ENCODE measurements around the gene CADM2.
"Not testable (repeated sequence)": the region's sequence is repeated elsewhere in the genome, so short reads cannot be mapped to it uniquely, and the experiment has no call there.

The CADM2 gene

DNA sequence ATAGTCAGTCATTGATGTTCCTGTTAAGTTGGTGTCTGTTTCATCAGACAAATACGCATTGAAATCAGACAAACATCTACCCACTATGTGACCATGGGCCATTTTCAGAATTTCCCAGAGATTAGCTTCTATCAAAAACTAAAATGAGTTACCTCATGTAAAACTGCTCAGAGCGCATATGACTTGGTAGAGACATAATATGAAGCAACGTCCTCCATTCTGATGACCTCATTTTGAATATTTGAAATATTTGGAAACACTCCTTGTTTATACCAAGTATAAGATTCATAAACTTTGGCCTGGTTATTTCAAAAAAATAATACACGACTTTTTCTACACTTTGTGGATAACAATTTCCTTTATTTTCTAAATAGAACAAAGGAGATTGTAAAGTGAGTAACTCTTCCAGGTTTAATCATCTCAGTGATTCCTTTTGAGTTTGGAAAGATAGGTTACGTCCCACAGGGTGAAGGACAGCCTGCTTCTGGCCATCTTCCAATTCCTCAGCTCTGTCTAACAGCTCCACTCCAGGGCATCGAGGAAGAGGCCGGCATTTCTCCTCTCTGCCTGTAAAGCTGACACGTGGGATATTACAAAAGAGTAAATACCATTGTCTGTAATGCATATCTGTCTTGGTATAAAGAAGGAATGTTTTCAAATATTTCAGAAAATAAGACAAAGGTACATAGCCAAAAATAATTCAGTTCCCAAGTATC lies 122.6 kb downstream of the CADM2 start:
- no peak for DNase-seq

DNA sequence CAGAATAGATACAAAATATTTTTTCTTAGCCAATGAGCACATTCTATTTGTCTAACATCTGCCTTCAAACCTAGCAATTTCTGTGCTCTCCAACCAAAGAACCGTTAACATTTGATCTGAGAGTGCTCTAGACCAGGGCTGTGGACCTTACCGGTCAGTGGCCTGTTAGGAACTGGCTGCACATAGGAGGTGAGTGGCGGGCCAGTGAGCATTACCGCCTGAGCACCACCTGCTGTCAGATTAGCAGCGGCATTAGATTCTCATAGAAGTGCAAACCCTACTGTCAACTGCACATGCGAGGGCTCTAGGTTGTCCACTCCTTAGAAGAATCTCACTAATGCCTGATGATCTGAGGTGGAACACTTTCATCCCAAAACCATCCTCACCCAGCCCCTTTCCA lies 131.7 kb downstream of the CADM2 start:
- DNase-seq, result no peak

DNA sequence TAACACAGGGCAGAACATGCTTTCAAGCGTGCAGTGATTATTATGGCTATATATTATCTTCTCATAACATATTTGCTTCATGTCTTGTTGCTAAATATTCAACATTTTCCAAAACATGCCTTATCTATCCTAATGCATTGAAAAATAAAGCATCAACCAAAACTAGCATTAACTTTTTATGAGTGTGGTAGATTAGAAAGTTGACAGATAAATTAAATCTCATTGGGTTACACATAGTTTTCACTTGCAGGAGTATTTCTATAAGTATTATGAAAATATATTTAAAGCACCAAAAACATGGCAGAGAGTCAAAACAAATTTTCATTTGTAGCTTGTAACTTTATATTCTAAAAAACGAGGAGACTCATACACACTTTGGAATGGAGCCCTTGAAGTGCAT lies 141.5 kb downstream of the CADM2 start:
- DNase-seq, result no peak

DNA sequence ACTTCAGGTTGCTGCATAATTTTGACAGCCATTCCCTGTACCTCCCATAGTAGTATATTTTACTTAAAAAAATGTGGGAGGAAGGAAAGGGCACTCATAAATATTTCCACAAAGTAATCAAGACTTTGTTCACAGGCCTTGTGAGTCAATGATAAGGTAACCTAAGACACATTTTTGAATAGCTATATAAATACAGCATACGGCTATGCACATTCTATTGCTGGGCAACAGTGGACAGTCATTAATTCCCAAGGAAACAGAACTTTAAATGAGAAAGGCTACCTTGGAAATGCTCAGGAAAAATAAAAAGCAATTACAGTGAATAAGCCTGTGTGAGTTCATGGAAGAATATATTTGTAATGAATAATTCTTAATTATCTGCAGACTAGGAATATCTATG lies 144.0 kb downstream of the CADM2 start:
- DNase-seq, result no peak

DNA sequence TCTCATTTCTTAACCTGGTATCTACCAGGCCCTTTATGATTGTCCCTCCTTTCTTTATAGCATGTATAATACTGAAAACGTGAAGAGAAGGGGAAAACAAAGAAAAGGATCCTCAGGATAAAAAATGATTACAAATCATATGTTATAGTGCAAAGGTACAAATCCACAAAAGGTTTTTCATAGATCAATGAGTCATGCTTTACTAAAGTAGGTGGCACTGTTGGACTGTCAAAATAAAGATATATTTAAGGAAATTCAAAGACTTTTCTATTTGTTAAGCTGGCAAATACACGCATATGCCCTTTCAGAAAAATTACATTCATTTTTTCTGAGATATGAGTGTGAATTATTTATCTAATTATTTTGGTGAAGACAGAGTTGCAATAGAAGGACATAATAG lies 151.6 kb downstream of the CADM2 start:
- no peak for DNase-seq

DNA sequence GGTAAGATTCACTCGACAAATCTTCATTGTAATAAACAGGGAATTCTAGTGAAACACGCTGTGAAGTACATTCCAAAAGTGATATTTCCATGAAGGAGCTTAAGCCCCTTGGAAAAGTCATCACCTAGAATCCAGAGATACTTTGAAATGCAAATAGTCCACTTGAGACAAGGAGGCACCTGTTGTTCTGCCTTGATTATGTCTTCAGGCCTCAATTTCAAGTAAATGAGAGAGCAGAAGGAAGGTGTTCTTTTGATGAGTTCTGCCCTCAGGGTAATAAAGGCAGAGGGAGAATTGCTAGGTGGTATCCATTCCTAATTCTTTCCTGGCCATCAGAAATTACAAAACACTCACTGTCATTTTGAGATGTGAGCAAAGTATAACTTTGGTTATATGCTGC lies 162.1 kb downstream of the CADM2 start:
- no peak for DNase-seq

DNA sequence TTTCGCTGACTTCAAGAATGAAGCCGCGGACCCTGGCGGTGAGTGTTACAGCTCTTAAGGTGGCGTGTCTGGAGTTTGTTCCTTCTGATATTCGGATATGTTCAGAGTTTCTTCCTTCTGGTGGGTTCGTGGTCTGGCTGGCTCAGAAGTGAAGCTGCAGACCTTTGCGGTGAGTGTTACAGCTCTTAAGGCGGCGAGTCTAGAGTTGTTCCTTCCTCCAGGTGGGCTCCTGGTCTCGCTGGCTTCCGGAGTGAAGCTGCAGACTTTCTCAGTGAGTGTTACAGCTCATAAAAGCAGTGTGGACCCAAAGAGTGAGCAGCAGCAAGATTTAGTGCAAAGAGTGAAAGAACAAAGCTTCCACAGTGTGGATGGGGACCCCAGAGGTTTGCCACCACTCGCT lies 174.1 kb downstream of the CADM2 start:
- DNase-seq, result not testable (repeated sequence)

DNA sequence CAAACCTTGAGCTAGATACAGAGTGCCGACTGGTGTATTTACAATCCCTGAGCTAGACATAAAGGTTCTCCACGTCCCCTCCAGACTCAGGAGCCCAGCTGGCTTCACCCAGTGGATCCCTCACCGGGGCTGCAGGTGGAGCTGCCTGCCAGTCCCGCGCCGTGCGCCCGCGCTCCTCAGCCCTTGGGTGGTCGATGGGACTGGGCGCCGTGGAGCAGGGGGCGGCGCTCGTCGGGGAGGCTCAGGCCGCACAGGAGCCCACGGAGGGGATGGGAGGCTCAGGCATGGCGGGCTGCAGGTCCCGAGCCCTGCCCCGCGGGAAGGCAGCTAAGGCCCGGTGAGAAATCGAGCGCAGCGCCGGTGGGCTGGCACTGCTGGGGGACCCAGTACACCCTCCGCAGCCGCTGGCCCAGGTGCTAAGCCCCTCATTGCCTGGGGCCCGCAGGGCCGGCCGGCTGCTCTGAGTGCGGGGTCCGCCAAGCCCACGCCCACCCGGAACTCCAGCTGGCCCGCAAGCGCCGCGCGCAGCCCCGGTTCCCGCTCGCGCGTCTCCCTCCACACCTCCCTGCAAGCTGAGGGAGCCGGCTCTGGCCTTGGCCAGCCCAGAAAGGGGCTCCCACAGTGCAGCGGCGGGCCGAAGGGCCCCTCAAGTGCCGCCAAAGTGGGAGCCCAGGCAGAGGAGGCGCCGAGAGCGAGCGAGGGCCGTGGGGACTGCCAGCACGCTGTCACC lies 175.1 kb downstream of the CADM2 start:
- DNase-seq, result not testable (repeated sequence)

DNA sequence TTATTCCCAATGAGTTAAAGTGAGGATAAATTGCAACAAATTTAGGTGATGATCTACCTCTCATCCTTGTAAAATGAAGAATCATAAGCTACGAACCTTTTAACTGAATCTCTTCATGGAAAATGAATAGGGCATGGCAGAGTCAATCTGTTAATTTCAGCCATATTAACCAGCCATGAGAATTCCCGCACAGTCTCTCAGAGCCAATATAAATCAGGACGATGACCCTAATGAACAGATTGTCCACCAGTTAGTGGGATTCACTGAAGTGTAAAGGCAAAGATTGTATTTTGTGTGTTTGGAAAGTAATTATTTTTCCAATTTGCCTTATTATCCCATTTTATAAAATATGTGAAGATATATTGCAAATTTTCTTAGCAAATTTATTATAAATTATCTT lies 183.8 kb downstream of the CADM2 start:
- DNase-seq, result no peak

DNA sequence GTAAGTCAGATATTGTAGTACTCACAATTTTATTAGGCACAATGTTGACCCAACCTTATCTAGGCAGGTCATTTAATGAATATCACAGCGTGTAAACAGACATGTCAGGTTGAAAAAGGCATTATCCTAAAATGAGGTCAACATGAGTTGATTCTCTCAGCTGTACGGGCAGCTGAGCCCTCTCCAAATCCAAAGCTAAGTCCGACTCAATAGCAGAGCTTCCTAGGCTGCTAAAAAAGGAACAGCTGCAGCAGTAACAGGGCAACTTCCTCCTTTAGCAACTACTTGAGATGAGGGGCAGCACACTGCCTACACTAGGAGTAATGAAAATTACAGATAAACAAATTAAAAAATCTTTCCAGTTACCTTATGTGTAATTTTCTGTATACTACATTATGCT lies 189.2 kb downstream of the CADM2 start:
- no peak for DNase-seq

DNA sequence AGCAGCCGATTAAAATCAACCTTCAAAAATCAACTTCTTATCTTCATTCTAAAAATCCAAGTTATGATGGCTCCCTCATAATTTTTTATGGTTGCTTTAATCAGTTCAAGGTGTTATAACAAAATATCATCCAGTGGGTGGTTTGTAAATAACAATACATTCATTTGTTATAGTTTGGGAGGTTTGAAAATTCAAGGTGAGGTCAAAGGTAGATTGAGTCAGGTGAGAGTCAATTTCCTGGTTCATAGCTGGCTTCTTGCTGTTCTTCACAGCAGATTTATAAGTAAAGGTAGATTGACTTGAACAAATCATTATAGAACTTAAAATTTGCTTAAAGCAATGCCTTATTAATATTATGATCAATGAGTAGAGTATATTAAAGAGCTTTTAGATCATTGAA lies 192.8 kb downstream of the CADM2 start:
- DNase-seq, result no peak

DNA sequence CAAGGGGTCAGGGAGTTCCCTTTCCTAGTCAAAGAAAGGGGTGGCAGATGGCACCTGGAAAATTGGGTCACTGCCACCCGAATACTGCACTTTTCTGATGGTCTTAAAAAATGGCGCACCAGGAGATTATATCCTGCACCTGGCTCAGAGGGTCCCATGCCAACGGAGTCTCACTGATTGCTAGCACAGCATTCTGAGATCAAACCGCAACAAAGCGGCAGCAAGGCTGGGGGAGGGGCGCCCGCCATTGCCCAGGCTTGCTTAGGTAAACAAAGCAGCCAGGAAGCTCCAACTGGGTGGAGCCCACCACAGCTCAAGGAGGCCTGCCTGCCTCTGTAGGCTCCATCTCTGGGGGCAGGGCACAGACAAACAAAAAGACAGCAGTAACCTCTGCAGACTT lies 194.5 kb downstream of the CADM2 start:
- not testable (repeated sequence) for DNase-seq

DNA sequence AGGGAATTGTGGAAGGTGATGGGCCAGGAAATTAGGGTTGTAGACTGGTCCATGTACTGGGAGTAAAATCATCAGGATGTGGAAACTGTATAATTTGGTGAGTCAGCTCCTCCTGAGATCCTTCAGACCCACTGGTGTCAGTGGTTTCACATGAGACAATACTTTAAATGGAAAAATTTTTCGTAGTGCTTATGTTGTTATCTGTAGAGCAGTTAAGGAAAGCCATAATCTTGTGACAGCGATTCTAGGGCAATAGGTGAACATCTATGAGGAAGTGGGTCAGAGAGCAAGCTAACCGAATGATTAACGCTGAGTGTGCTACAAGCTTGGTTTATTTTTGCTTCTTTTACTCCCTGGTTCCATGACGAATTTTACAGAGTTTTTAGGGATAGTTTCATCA lies 200.6 kb downstream of the CADM2 start:
- DNase-seq, result no peak

DNA sequence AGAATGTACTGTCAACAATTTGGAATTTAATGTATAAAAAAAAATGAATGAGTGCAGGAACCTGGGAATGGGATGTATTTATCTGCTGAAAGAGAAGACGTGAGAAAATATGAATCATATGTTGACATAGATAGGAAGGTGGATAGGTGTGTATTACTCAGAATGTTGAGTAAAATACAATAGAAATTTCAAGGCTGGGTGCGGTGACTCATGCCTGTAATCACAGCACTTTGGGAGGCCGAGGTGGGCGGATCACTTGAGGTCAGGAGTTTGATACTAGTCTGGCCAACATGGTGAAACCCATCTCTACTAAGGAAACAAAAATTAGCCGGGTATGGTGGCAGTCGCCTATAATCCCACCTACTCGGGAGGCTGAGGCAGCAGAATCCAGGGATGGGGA lies 202.8 kb downstream of the CADM2 start:
- DNase-seq, result no peak

DNA sequence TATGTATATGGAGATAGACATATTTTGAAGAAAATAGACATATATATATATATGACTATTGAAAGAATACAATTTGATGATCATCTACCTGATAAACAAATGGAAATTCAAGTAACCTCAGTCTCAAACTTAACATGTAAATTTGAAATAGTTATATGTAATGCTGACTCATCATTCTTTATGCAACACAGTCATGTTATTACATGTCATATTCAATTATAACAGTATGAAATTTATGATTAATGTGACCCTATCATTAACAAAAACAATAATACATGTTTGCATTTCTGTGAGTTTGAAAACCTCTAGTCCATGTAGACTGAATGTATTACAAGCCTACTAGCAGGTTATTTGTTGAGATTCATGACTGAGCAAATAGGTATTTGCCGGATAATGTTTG lies 204.1 kb downstream of the CADM2 start:
- no peak for DNase-seq

DNA sequence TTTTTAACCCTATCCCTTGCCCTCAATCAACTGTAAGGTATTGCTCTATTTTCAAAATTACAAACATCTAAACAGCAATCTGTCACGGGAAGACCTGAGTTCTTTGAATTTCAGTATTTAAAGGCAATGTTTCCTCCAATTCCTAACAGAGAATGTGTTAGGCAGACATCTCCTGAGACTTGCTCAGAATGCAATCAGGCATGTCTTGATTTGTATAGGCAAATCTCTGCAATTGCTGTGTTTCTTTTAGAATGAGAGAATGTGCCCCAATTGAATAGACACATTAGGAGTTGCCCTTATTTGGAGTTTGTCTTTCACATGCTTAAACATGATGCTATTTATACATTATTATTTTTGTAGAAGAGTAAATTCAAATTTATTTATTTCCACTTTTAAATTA lies 205.6 kb downstream of the CADM2 start:
- DNase-seq, result no peak

DNA sequence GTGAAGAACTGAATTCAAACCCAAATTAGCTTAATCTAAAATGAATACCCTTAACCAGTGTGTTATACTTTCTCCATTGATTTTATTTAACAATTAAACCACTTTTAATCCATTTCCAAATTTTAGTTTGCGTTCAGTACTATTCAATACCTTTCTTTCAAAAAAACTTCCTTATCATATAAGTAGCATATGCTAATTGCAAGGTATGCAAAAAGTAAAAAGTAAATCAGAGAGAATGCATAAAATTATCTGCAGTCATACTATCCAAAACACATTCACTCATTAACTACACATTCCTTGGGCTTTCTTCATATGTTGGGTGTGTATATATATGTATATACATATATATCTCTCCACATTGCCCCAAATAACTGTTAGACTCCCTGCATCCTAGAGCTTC lies 208.8 kb downstream of the CADM2 start:
- no peak for DNase-seq

DNA sequence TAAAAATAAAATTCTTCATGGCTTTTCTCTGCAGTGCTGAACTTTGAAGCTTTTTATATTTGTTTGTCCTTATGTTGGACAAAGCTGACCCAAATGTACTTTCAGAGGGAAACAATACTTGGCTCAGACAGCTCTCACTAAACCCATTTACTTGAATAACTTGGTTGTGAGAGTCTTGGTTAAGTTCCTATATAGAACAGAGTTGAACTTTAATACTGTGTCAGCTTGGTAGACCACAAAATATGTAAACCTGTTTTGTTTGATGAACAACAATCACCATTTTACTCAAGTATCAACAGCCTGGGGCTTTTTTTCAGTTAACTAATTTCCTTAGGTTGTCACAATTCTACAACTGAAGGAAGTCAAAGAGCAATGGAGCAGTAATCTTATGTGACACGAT lies 211.9 kb downstream of the CADM2 start:
- no peak for DNase-seq

DNA sequence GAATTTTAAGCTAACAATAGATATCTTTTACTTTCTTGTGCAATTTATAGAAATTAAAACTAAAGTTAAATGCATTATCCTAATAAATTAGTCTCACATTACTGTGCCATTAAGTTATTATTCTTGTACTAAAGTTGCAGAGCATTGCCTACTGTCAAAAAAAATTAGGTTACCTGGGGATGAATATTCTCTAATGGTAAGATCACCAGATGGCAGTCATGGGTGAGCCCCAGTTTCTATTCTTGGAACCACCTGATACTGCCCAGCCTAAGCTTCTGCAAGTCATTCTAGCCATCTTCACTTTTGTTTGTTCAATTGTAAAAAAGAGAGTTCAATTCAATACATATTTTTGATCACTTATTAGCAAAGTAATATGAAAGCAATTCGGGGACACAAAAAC lies 213.2 kb downstream of the CADM2 start:
- no peak for DNase-seq

DNA sequence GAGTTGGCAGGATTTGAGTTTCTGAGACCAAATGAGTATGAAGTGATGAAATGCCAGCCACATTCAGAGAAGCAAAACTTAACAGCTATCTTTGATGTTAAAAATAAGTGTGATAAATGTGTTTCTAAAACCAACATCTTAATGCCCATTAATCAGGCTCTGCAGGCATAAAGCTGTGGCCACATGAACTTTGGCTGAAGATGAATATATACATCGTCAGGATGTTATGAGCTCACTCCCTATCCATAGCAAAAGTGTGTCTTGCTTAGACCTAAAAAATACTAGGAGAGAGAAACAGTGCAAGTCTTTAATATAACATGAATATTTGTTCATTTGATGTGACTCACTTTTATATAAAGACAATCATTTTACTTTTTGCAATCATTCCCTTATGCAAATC lies 218.0 kb downstream of the CADM2 start:
- no peak for DNase-seq

DNA sequence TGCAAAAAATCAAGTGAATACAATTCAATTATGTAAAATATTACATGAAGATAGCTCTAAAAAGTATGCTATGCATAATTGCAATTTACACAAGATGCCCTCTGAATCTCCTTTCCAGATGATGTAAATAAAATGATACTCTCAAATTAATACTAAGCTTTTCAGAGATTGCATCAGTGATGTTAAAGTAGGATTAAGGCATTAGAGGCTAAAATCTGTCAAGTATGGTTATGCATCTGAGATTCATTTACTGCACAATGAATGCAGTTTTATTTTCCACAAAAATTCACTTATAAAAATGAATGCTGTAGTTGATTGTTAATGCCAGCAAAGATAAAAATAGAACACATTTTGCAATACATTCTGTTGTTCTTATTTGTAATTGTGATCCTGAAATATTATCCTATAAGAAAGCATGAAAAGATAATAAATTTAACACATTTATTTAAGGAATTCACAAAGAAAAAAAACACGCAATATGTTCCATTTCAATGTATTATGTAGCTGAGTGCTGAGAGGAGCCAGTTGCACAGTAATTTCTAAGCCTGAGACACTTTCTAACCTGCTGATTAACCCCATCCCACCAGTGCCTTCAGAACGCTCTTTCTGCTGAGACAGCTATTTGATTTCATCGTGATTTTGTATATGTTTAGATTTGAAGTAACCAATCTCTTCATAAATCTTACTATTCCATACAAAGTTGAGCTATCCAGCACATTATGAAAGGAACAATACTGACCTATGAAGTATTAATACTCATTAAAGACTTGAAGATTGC lies 224.4 kb downstream of the CADM2 start:
- no peak for DNase-seq

DNA sequence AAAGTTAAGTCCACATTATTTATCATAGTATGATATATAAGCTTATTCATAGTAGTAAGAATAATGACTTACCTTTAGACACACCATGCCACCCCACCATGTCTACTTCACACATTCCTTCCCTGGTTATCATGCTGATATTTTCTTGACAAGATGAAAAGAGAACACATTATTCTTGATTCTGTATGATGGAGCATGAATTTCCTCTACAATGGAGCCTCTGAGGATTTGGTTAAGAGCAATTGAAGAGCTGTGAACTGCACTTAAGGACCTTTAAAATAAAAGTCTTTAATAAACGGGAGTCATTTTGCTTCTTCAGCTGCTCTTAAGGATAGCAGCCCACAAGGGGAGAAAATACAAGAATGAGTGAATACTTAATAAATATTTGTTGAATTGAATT lies 226.7 kb downstream of the CADM2 start:
- DNase-seq, result no peak

DNA sequence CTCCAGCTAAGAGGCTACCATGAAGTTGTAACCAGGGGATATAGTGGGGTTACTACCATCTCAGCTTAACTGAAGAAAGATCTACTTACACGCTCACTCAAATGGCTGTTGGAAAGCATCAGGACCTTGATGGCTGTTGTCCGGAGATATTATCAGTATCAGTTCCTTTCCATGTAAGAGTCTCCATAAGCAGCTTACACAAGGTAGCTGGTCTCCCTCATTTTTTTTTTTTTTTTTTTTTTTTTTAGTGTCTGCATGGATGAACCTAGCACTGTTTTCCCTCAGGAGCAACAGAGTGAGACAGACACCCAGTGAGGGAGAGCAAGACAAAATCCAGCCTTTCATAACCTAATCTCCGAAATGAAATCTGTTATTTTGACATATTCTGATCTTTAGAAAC lies 230.9 kb downstream of the CADM2 start:
- no peak for DNase-seq

DNA sequence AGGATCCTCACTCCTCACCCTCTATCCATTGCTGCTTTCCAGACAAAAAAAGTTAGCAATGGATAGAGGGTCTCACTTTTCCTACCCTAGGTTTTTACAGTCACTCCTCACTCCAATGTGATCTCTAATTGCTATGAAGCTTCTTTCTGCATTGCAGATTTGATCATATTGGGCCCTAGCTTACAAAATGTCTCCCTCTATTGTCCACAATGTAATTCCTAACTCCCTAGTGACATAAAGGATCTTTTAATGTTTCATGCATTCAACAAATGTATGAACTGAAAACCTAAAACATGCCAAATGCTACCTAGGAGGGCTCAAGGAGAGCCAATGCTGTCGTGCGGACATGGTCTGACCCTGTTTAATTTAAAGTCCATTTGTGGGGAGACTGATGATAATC lies 234.8 kb downstream of the CADM2 start:
- DNase-seq, result no peak

Measured in NCI-H146 (cell line).